ENCODE results near the gene CXCL9. TPM values are rescaled to one million over a fixed set of nuclear protein-coding genes. Genes with fewer than 3 reads are reported as not detected.

The CXCL9 gene
- total RNA-seq, 1 experiment from 2014 or later, result not detected

GRCh38 chr4:76035141-76035540 is 27.8 kb upstream of the CXCL9 start:
- ATAC-seq (no peak), DNase-seq (no peak)
- Histone ChIP-seq H3K9ac (ENCODE audit: low read length) (no peak overlapping the region), H2AFZ (ENCODE audit: low read length) (no peak overlapping the region), H3K79me2 (ENCODE audit: low read length) (no peaks in the 10 kb centered on the region), H3K27ac (ENCODE audit: low read length) (no peak overlapping the region), H3K4me3 (ENCODE audit: low read length) (no peak overlapping the region), H3K4me2 (ENCODE audit: low read length) (no peak overlapping the region), H3K9me3 (ENCODE audit: low read length) (no peaks in the 10 kb centered on the region), H3K9me2 (replicated peaks; ENCODE audit: low read length) (no peaks in the 10 kb centered on the region), H3K36me3 (ENCODE audit: low read depth, low read length) (no peaks in the 10 kb centered on the region), H3K27me3 (ENCODE audit: low read length) (no peaks in the 10 kb centered on the region), H4K20me1 (ENCODE audit: low read length) (no peaks in the 10 kb centered on the region), H3F3A (ENCODE audit: low read length, unreplicated experiment) (no peaks in the 10 kb centered on the region), H3K4me1 (ENCODE audit: insufficient read depth, low read length) (no peaks in the 10 kb centered on the region)
- POLR2A ChIA-PET (ENCODE audit: unreplicated experiment), result no interaction called here
- no peak for TF ChIP-seq CTCF (conservative IDR thresholded peaks at IDR 0.05; ENCODE audit: low read depth, low read length)
- TF ChIP-seq EZH2phosphoT487 (IDR thresholded peaks at IDR 0.05; ENCODE audit: borderline replicate concordance, low read length), result no peak
- no peak for TF ChIP-seq EZH2 (IDR thresholded peaks at IDR 0.05; ENCODE audit: low read length, unreplicated experiment)
- CTCF ChIA-PET, result no interaction called here
- intact Hi-C loops (cut with micrococcal nuclease), result no loop called here
- BruUV-seq (replicated peaks), result no TSS peak

GRCh38 chr4:76029300-76029699 is 22.0 kb upstream of the CXCL9 start:
- Histone ChIP-seq H3K9me2 (replicated peaks; ENCODE audit: low read length) (no peaks in the 10 kb centered on the region), H3K27me3 (ENCODE audit: low read length) (no peaks in the 10 kb centered on the region), H4K20me1 (ENCODE audit: low read length) (no peaks in the 10 kb centered on the region), H3K9ac (ENCODE audit: low read length) (no peak overlapping the region), H3K79me2 (ENCODE audit: low read length) (no peaks in the 10 kb centered on the region), H3F3A (ENCODE audit: low read length, unreplicated experiment) (no peaks in the 10 kb centered on the region), H3K36me3 (ENCODE audit: low read depth, low read length) (no peaks in the 10 kb centered on the region), H3K4me1 (ENCODE audit: insufficient read depth, low read length) (no peaks in the 10 kb centered on the region), H3K4me2 (ENCODE audit: low read length) (no peak overlapping the region), H3K4me3 (ENCODE audit: low read length) (no peak overlapping the region), H3K27ac (ENCODE audit: low read length) (no peak overlapping the region), H3K9me3 (ENCODE audit: low read length) (no peaks in the 10 kb centered on the region), H2AFZ (ENCODE audit: low read length) (no peak overlapping the region)
- intact Hi-C loops (cut with micrococcal nuclease), result no loop called here
- no peak for ATAC-seq
- ChIA-PET POLR2A (ENCODE audit: unreplicated experiment) (no interaction called here), CTCF (no interaction called here)
- no TSS peak for BruUV-seq (replicated peaks)
- no peak for DNase-seq
- TF ChIP-seq EZH2 (IDR thresholded peaks at IDR 0.05; ENCODE audit: low read length, unreplicated experiment) (no peak), EZH2phosphoT487 (IDR thresholded peaks at IDR 0.05; ENCODE audit: borderline replicate concordance, low read length) (no peak), CTCF (conservative IDR thresholded peaks at IDR 0.05; ENCODE audit: low read depth, low read length) (no peak)

GRCh38 chr4:76028350-76028765 is 21.0 kb upstream of the CXCL9 start:
- no peaks in the 10 kb centered on the region for H3K4me1 ChIP-seq (ENCODE audit: insufficient read depth, low read length)
- no peaks in the 10 kb centered on the region for H3K79me2 ChIP-seq (ENCODE audit: low read length)
- H3K9ac ChIP-seq (ENCODE audit: low read length), result no peak overlapping the region
- no peak for ATAC-seq
- DNase-seq, result no peak
- no peaks in the 10 kb centered on the region for H3K9me3 ChIP-seq (ENCODE audit: low read length)
- no peaks in the 10 kb centered on the region for H4K20me1 ChIP-seq (ENCODE audit: low read length)
- no peaks in the 10 kb centered on the region for H3K27me3 ChIP-seq (ENCODE audit: low read length)
- no peak overlapping the region for H3K4me2 ChIP-seq (ENCODE audit: low read length)
- intact Hi-C loops (cut with micrococcal nuclease), result no loop called here
- no peaks in the 10 kb centered on the region for H3K9me2 ChIP-seq (replicated peaks; ENCODE audit: low read length)
- CTCF ChIA-PET, result no interaction called here
- no TSS peak for BruUV-seq (replicated peaks)
- POLR2A ChIA-PET (ENCODE audit: unreplicated experiment), result no interaction called here
- H3K27ac ChIP-seq (ENCODE audit: low read length), result no peak overlapping the region
- no peaks in the 10 kb centered on the region for H3K36me3 ChIP-seq (ENCODE audit: low read depth, low read length)
- TF ChIP-seq EZH2phosphoT487 (IDR thresholded peaks at IDR 0.05; ENCODE audit: borderline replicate concordance, low read length) (no peak), EZH2 (IDR thresholded peaks at IDR 0.05; ENCODE audit: low read length, unreplicated experiment) (no peak)
- H3K4me3 ChIP-seq (ENCODE audit: low read length), result no peak overlapping the region
- no peak overlapping the region for H2AFZ ChIP-seq (ENCODE audit: low read length)
- no peaks in the 10 kb centered on the region for H3F3A ChIP-seq (ENCODE audit: low read length, unreplicated experiment)
